WTC11 (cell line): ENCODE results near the gene SCNN1B. TPM values are rescaled to one million over a fixed set of nuclear protein-coding genes. Genes with fewer than 3 reads are reported as not detected.

Source experiments
- ATAC-seq: fragments of 200-7000 bp; cut with Tn5 transposase; 2 replicates; pipeline ENCODE4 v1.10.0; 2021; ENCODE audit warnings: mild to moderate bottlenecking, moderate library complexity
- CTCF ChIA-PET: fragments of 300-600 bp; sonication (Branson Sonifier 250); formaldehyde crosslinking; loops from one replicate; lab custom pipeline; 2021; ENCODE audit warnings: antibody characterized with exemption; lab: Charles Lee
- POLR2A ChIA-PET: fragments of 350-600 bp; sonication (Branson Sonifier 250); formaldehyde crosslinking; loops from one replicate; lab custom pipeline; 2021; ENCODE audit warnings: antibody characterized with exemption; lab: Charles Lee
- DNase-seq: peaks from one replicate; pipeline ENCODE4 v3.0.0; 2021; ENCODE audit warnings: low spot score
- H3K27ac Mint-ChIP-seq: 2 replicates; pipeline ENCODE4 v1.8.0; 2021; ENCODE audit warnings: mixed read lengths
- H3K27me3 Mint-ChIP-seq: 2 replicates; pipeline ENCODE4 v1.8.0; 2021; ENCODE audit warnings: low read depth, mild to moderate bottlenecking, moderate library complexity, mixed read lengths
- H3K36me3 Mint-ChIP-seq: 2 replicates; pipeline ENCODE4 v1.8.0; 2021; ENCODE audit warnings: mixed read lengths
- H3K4me1 Mint-ChIP-seq: 2 replicates; pipeline ENCODE4 v1.8.0; 2022; ENCODE audit warnings: mixed read lengths
- H3K4me3 Mint-ChIP-seq: 2 replicates; pipeline ENCODE4 v1.8.0; 2021; ENCODE audit warnings: mild to moderate bottlenecking, moderate library complexity, mixed read lengths
- H3K9me3 Mint-ChIP-seq: 2 replicates; pipeline ENCODE4 v1.8.0; 2021; ENCODE audit warnings: mixed read lengths
- AFF4 ChIP-seq: sonication (generic); formaldehyde crosslinking; IDR thresholded peaks from 2 replicates; pipeline ENCODE4 v1.8.1; 2023; ENCODE audit warnings: mild to moderate bottlenecking, missing genetic modification reagents, borderline replicate concordance
- ATF1 ChIP-seq: sonication (generic); formaldehyde crosslinking; IDR thresholded peaks from 2 replicates; pipeline ENCODE4 v1.8.1; 2023; ENCODE audit warnings: mild to moderate bottlenecking, moderate library complexity, missing genetic modification reagents
- EMX1 ChIP-seq: fragments of 250-450 bp; sonication (Bioruptor Pico); IDR thresholded peaks from 2 replicates; pipeline ENCODE4 v1.8.0; 2021; ENCODE audit warnings: mild to moderate bottlenecking
- HMGA2 ChIP-seq: fragments of 250-450 bp; sonication (Bioruptor Pico); IDR thresholded peaks from 2 replicates; pipeline ENCODE4 v1.4.0; 2021; ENCODE audit warnings: mild to moderate bottlenecking, moderate library complexity
- IRF2 ChIP-seq: sonication (generic); formaldehyde crosslinking; IDR thresholded peaks from 2 replicates; pipeline ENCODE4 v1.8.0; 2022; ENCODE audit warnings: low read depth, missing genetic modification reagents, borderline replicate concordance
- JAZF1 ChIP-seq: fragments of 250-450 bp; sonication (Bioruptor Pico); IDR thresholded peaks from 2 replicates; pipeline ENCODE4 v1.9.0; 2021; ENCODE audit warnings: moderate library complexity, mild to moderate bottlenecking, inconsistent platforms
- NFYB ChIP-seq: sonication (generic); formaldehyde crosslinking; conservative IDR thresholded peaks from 2 replicates; pipeline ENCODE4 v1.8.0; 2022; ENCODE audit warnings: low read depth, missing genetic modification reagents
- TCF7 ChIP-seq: sonication (generic); formaldehyde crosslinking; IDR thresholded peaks from 2 replicates; pipeline ENCODE4 v1.8.0; 2022; ENCODE audit warnings: mild to moderate bottlenecking, low read depth, missing genetic modification reagents, moderate library complexity
- TEAD4 ChIP-seq: sonication (generic); formaldehyde crosslinking; IDR thresholded peaks from 2 replicates; pipeline ENCODE4 v1.8.0; 2022; ENCODE audit warnings: mild to moderate bottlenecking, missing genetic modification reagents
- ZMAT4 ChIP-seq: fragments of 250-450 bp; sonication (Bioruptor Pico); IDR thresholded peaks from 2 replicates; pipeline ENCODE4 v1.9.0; 2021; ENCODE audit warnings: mild to moderate bottlenecking
- ZNF219 ChIP-seq: sonication (generic); formaldehyde crosslinking; IDR thresholded peaks from 2 replicates; pipeline ENCODE4 v1.8.0; 2023; ENCODE audit warnings: missing genetic modification reagents, mild to moderate bottlenecking, borderline replicate concordance
- ZNF317 ChIP-seq: sonication (generic); formaldehyde crosslinking; IDR thresholded peaks from 2 replicates; pipeline ENCODE4 v1.8.1; 2023; ENCODE audit warnings: low read depth, mild to moderate bottlenecking, moderate library complexity, missing genetic modification reagents, borderline replicate concordance
- total RNA-seq: library from RNA; stranded (reverse); gene quantifications from 3 replicates; pipeline ENCODE4 v1.2.3, GENCODE V29; 2021
- TF ChIP-seq, protein P1 (sequence below): sonication (generic); formaldehyde crosslinking; IDR thresholded peaks from 2 replicates; pipeline ENCODE4 v1.8.0; 2022; ENCODE audit warnings: mild to moderate bottlenecking, missing genetic modification reagents
- TF ChIP-seq, protein P2 (sequence below): fragments of 250-450 bp; sonication (Bioruptor Pico); IDR thresholded peaks from 2 replicates; pipeline ENCODE4 v1.9.0; 2021; ENCODE audit warnings: moderate library complexity, mild to moderate bottlenecking, inconsistent platforms, borderline replicate concordance
- TF ChIP-seq, protein P3 (sequence below): fragments of 250-450 bp; sonication (Bioruptor Pico); IDR thresholded peaks from 2 replicates; pipeline ENCODE4 v1.9.0; 2021; ENCODE audit warnings: mild to moderate bottlenecking, borderline replicate concordance
- TF ChIP-seq, protein P4 (sequence below): sonication (generic); formaldehyde crosslinking; IDR thresholded peaks from 2 replicates; pipeline ENCODE4 v1.8.1; 2023; ENCODE audit warnings: mild to moderate bottlenecking, missing genetic modification reagents
- TF ChIP-seq, protein P5 (sequence below): sonication (generic); formaldehyde crosslinking; IDR thresholded peaks from 2 replicates; pipeline ENCODE4 v1.8.0; 2022; ENCODE audit warnings: missing genetic modification reagents
- TF ChIP-seq, protein P6 (sequence below): fragments of 250-450 bp; sonication (Bioruptor Pico); IDR thresholded peaks from 2 replicates; pipeline ENCODE4 v1.8.0; 2021; ENCODE audit warnings: mild to moderate bottlenecking
- TF ChIP-seq, protein P7 (sequence below): sonication (generic); formaldehyde crosslinking; IDR thresholded peaks from 2 replicates; pipeline ENCODE4 v1.8.1; 2022; ENCODE audit warnings: low read depth, missing genetic modification reagents, borderline replicate concordance

SCNN1B gene
- total RNA-seq, 1 experiment from 2014 or later, result 4.8 TPM

DNA sequence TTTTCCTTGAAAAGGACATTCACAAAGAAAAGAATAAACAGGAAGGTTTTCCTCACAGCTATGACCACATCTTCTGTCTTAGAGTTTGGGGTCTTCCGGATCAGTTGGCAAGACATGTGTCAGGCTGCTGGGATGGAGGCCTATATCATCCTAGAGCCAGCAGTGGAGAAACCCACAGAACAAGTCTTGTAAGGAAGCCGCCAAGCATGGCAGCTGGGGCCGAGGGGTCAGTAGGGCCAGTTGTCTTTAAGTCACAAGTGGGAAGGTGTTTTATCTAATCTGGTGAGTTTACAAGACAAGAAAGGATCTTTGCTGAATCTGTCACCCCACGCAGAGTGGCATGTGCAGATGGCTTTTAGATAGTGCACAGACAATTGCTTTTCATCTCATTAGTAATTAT, 25.7 kb downstream of the SCNN1B start:
- H3K27me3 Mint-ChIP-seq, result no peaks in the 10 kb centered on the region
- TF ChIP-seq, protein P1, sequence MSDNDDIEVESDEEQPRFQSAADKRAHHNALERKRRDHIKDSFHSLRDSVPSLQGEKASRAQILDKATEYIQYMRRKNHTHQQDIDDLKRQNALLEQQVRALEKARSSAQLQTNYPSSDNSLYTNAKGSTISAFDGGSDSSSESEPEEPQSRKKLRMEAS, result no peak
- TF ChIP-seq, protein P2, sequence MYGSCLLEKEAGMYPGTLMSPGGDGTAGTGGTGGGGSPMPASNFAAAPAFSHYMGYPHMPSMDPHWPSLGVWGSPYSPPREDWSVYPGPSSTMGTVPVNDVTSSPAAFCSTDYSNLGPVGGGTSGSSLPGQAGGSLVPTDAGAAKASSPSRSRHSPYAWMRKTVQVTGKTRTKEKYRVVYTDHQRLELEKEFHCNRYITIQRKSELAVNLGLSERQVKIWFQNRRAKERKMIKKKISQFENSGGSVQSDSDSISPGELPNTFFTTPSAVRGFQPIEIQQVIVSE, result no peak
- TF ChIP-seq NFYB (CRISPR knock-in tag) (no peak), IRF2 (CRISPR knock-in tag) (no peak), TEAD4 (CRISPR knock-in tag) (no peak), ZNF317 (CRISPR knock-in tag) (no peak), ZNF219 (CRISPR knock-in tag) (no peak), HMGA2 (CRISPR knock-in tag) (no peak), AFF4 (CRISPR knock-in tag) (no peak), EMX1 (CRISPR knock-in tag) (no peak), TCF7 (no peak), ATF1 (CRISPR knock-in tag) (no peak), ZMAT4 (CRISPR knock-in tag) (no peak), JAZF1 (CRISPR knock-in tag) (no peak)
- TF ChIP-seq, protein P3, sequence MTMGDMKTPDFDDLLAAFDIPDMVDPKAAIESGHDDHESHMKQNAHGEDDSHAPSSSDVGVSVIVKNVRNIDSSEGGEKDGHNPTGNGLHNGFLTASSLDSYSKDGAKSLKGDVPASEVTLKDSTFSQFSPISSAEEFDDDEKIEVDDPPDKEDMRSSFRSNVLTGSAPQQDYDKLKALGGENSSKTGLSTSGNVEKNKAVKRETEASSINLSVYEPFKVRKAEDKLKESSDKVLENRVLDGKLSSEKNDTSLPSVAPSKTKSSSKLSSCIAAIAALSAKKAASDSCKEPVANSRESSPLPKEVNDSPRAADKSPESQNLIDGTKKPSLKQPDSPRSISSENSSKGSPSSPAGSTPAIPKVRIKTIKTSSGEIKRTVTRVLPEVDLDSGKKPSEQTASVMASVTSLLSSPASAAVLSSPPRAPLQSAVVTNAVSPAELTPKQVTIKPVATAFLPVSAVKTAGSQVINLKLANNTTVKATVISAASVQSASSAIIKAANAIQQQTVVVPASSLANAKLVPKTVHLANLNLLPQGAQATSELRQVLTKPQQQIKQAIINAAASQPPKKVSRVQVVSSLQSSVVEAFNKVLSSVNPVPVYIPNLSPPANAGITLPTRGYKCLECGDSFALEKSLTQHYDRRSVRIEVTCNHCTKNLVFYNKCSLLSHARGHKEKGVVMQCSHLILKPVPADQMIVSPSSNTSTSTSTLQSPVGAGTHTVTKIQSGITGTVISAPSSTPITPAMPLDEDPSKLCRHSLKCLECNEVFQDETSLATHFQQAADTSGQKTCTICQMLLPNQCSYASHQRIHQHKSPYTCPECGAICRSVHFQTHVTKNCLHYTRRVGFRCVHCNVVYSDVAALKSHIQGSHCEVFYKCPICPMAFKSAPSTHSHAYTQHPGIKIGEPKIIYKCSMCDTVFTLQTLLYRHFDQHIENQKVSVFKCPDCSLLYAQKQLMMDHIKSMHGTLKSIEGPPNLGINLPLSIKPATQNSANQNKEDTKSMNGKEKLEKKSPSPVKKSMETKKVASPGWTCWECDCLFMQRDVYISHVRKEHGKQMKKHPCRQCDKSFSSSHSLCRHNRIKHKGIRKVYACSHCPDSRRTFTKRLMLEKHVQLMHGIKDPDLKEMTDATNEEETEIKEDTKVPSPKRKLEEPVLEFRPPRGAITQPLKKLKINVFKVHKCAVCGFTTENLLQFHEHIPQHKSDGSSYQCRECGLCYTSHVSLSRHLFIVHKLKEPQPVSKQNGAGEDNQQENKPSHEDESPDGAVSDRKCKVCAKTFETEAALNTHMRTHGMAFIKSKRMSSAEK, result no peak
- TF ChIP-seq, protein P4, sequence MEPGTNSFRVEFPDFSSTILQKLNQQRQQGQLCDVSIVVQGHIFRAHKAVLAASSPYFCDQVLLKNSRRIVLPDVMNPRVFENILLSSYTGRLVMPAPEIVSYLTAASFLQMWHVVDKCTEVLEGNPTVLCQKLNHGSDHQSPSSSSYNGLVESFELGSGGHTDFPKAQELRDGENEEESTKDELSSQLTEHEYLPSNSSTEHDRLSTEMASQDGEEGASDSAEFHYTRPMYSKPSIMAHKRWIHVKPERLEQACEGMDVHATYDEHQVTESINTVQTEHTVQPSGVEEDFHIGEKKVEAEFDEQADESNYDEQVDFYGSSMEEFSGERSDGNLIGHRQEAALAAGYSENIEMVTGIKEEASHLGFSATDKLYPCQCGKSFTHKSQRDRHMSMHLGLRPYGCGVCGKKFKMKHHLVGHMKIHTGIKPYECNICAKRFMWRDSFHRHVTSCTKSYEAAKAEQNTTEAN (CRISPR knock-in tag), result no peak
- TF ChIP-seq, protein P5, sequence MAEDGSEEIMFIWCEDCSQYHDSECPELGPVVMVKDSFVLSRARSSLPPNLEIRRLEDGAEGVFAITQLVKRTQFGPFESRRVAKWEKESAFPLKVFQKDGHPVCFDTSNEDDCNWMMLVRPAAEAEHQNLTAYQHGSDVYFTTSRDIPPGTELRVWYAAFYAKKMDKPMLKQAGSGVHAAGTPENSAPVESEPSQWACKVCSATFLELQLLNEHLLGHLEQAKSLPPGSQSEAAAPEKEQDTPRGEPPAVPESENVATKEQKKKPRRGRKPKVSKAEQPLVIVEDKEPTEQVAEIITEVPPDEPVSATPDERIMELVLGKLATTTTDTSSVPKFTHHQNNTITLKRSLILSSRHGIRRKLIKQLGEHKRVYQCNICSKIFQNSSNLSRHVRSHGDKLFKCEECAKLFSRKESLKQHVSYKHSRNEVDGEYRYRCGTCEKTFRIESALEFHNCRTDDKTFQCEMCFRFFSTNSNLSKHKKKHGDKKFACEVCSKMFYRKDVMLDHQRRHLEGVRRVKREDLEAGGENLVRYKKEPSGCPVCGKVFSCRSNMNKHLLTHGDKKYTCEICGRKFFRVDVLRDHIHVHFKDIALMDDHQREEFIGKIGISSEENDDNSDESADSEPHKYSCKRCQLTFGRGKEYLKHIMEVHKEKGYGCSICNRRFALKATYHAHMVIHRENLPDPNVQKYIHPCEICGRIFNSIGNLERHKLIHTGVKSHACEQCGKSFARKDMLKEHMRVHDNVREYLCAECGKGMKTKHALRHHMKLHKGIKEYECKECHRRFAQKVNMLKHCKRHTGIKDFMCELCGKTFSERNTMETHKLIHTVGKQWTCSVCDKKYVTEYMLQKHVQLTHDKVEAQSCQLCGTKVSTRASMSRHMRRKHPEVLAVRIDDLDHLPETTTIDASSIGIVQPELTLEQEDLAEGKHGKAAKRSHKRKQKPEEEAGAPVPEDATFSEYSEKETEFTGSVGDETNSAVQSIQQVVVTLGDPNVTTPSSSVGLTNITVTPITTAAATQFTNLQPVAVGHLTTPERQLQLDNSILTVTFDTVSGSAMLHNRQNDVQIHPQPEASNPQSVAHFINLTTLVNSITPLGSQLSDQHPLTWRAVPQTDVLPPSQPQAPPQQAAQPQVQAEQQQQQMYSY, result no peak
- TF ChIP-seq, protein P6, sequence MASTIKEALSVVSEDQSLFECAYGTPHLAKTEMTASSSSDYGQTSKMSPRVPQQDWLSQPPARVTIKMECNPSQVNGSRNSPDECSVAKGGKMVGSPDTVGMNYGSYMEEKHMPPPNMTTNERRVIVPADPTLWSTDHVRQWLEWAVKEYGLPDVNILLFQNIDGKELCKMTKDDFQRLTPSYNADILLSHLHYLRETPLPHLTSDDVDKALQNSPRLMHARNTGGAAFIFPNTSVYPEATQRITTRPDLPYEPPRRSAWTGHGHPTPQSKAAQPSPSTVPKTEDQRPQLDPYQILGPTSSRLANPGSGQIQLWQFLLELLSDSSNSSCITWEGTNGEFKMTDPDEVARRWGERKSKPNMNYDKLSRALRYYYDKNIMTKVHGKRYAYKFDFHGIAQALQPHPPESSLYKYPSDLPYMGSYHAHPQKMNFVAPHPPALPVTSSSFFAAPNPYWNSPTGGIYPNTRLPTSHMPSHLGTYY (CRISPR knock-in tag), result no peak
- TF ChIP-seq, protein P7, sequence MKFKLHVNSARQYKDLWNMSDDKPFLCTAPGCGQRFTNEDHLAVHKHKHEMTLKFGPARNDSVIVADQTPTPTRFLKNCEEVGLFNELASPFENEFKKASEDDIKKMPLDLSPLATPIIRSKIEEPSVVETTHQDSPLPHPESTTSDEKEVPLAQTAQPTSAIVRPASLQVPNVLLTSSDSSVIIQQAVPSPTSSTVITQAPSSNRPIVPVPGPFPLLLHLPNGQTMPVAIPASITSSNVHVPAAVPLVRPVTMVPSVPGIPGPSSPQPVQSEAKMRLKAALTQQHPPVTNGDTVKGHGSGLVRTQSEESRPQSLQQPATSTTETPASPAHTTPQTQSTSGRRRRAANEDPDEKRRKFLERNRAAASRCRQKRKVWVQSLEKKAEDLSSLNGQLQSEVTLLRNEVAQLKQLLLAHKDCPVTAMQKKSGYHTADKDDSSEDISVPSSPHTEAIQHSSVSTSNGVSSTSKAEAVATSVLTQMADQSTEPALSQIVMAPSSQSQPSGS (CRISPR knock-in tag), result no peak
- H3K4me3 Mint-ChIP-seq, result no peak overlapping the region
- ChIA-PET CTCF (no interaction called here), POLR2A (no interaction called here)
- peaks cover 7% of the 10 kb centered on the region for H3K4me1 Mint-ChIP-seq
- no peak overlapping the region for H3K27ac Mint-ChIP-seq
- DNase-seq (no peak), ATAC-seq (no peak)
- H3K9me3 Mint-ChIP-seq, result no peaks in the 10 kb centered on the region
- no peaks in the 10 kb centered on the region for H3K36me3 Mint-ChIP-seq
